Measurements from ENCODE around the gene GAL3ST3. TPM values are rescaled to one million over a fixed set of nuclear protein-coding genes. Genes with fewer than 3 reads are reported as not detected.

Gene GAL3ST3
- total RNA-seq, 1 experiment from 2014 or later, result not detected

GRCh38 chr11:66006134-66006890, 42.6 kb downstream of the GAL3ST3 start:
- in situ Hi-C loops (cut with HindIII; ENCODE audit: low pct_unique_long_range_greater_than_20kb, low sequenced_read_pairs), result no loop called here
- DNase-seq (ENCODE audit: low read depth), result no peak

- in situ Hi-C loops (cut with HindIII; ENCODE audit: low pct_unique_long_range_greater_than_20kb, low sequenced_read_pairs), result no loop called here
- DNase-seq (ENCODE audit: low read depth), result no peak
These were observed 44.8 kb downstream of the GAL3ST3 start for GRCh38 chr11:66004186-66004585.

- in situ Hi-C loops (cut with HindIII; ENCODE audit: low pct_unique_long_range_greater_than_20kb, low sequenced_read_pairs), result no loop called here
- DNase-seq (ENCODE audit: low read depth), result no peak
These were observed 45.7 kb downstream of the GAL3ST3 start for GRCh38 chr11:66003291-66003690.

GRCh38 chr11:66002648-66003225, 46.2 kb downstream of the GAL3ST3 start:
- in situ Hi-C loops (cut with HindIII; ENCODE audit: low pct_unique_long_range_greater_than_20kb, low sequenced_read_pairs), result no loop called here
- DNase-seq (ENCODE audit: low read depth), result peak; percentile 36

GRCh38 chr11:66001942-66002647, 46.9 kb downstream of the GAL3ST3 start, which contains the start of the genes BANF1 and EIF1AD:
Gene BANF1, plus strand, starts transcription at chr11:66002503. Its CDS starts 748 bp downstream, at chr11:66003251.
Gene EIF1AD, minus strand, starts transcription at chr11:66002157. Its CDS starts 1,768 bp downstream, at chr11:66000389.
- DNase-seq (ENCODE audit: low read depth), result peak; percentile 97
- in situ Hi-C loops (cut with HindIII; ENCODE audit: low pct_unique_long_range_greater_than_20kb, low sequenced_read_pairs), result no loop called here

GRCh38 chr11:65997286-65997685, 51.7 kb downstream of the GAL3ST3 start:
- DNase-seq (ENCODE audit: low read depth), result no peak
- in situ Hi-C loops (cut with HindIII; ENCODE audit: low pct_unique_long_range_greater_than_20kb, low sequenced_read_pairs), result no loop called here

GRCh38 chr11:65992056-65992455, 56.9 kb downstream of the GAL3ST3 start:
- in situ Hi-C loops (cut with HindIII; ENCODE audit: low pct_unique_long_range_greater_than_20kb, low sequenced_read_pairs), result no loop called here

More at GRCh38 chr11:65992056-65992455, 56.9 kb downstream of the GAL3ST3 start:
- no peak for DNase-seq (ENCODE audit: low read depth)

Other genes with a start within 250 kb of the GAL3ST3 start
- gene SNX32, start 215.2 kb downstream of the GAL3ST3 start, total RNA-seq (2014; rRNA removed; shearing (Covaris generic); ENCODE audit: low replicate concordance), result not detected in 2 replicates
- 1,200 and 1,265 TPM in 2 replicates for gene CFL1, start 191.0 kb downstream of the GAL3ST3 start, total RNA-seq (2014; rRNA removed; shearing (Covaris generic); ENCODE audit: low replicate concordance)
- 69.0 and 76.8 TPM in 2 replicates for gene MUS81, start 188.7 kb downstream of the GAL3ST3 start, total RNA-seq (2014; rRNA removed; shearing (Covaris generic); ENCODE audit: low replicate concordance)
- gene EFEMP2, start 176.4 kb downstream of the GAL3ST3 start, total RNA-seq (2014; rRNA removed; shearing (Covaris generic); ENCODE audit: low replicate concordance), result 0.75 and 5.2 TPM in 2 replicates
- not detected in 2 replicates for gene CTSW, start 169.3 kb downstream of the GAL3ST3 start, total RNA-seq (2014; rRNA removed; shearing (Covaris generic); ENCODE audit: low replicate concordance)
- 61.1 and 89.5 TPM in 2 replicates for gene FIBP, start 160.7 kb downstream of the GAL3ST3 start, total RNA-seq (2014; rRNA removed; shearing (Covaris generic); ENCODE audit: low replicate concordance)
- gene CCDC85B, start 158.5 kb downstream of the GAL3ST3 start, total RNA-seq (2014; rRNA removed; shearing (Covaris generic); ENCODE audit: low replicate concordance), result 82.6 and 121 TPM in 2 replicates
- gene FOSL1, start 148.8 kb downstream of the GAL3ST3 start, total RNA-seq (2014; rRNA removed; shearing (Covaris generic); ENCODE audit: low replicate concordance), result 67.3 and 80.4 TPM in 2 replicates
- gene C11orf68, start 130.1 kb downstream of the GAL3ST3 start, total RNA-seq (2014; rRNA removed; shearing (Covaris generic); ENCODE audit: low replicate concordance), result 12.7 and 36.3 TPM in 2 replicates
- 212 and 270 TPM in 2 replicates for gene DRAP1, start 129.7 kb downstream of the GAL3ST3 start, total RNA-seq (2014; rRNA removed; shearing (Covaris generic); ENCODE audit: low replicate concordance)
- not detected in 2 replicates for gene TSGA10IP, start 103.7 kb downstream of the GAL3ST3 start, total RNA-seq (2014; rRNA removed; shearing (Covaris generic); ENCODE audit: low replicate concordance)
- 28.1 and 68.3 TPM in 2 replicates for gene SART1, start 87.4 kb downstream of the GAL3ST3 start, total RNA-seq (2014; rRNA removed; shearing (Covaris generic); ENCODE audit: low replicate concordance)
- 35.4 and 53.9 TPM in 2 replicates for gene EIF1AD, start 47.0 kb downstream of the GAL3ST3 start, total RNA-seq (2014; rRNA removed; shearing (Covaris generic); ENCODE audit: low replicate concordance)
- 361 and 387 TPM in 2 replicates for gene BANF1, start 46.7 kb downstream of the GAL3ST3 start, total RNA-seq (2014; rRNA removed; shearing (Covaris generic); ENCODE audit: low replicate concordance)
- gene CST6, start 37.2 kb downstream of the GAL3ST3 start, total RNA-seq (2014; rRNA removed; shearing (Covaris generic); ENCODE audit: low replicate concordance), result not detected in 2 replicates
- 0.67 and 2.8 TPM in 2 replicates for gene CATSPER1, start 22.7 kb downstream of the GAL3ST3 start, total RNA-seq (2014; rRNA removed; shearing (Covaris generic); ENCODE audit: low replicate concordance)
- 191 and 216 TPM in 2 replicates for gene SF3B2, start 3.2 kb upstream of the GAL3ST3 start, total RNA-seq (2014; rRNA removed; shearing (Covaris generic); ENCODE audit: low replicate concordance)
- gene PACS1, start 21.1 kb upstream of the GAL3ST3 start, total RNA-seq (2014; rRNA removed; shearing (Covaris generic); ENCODE audit: low replicate concordance), result 4.2 and 15.9 TPM in 2 replicates
- gene KLC2, start 208.5 kb upstream of the GAL3ST3 start, total RNA-seq (2014; rRNA removed; shearing (Covaris generic); ENCODE audit: low replicate concordance), result 23.9 and 41.1 TPM in 2 replicates
- 55.4 and 56.1 TPM in 2 replicates for gene RAB1B, start 219.5 kb upstream of the GAL3ST3 start, total RNA-seq (2014; rRNA removed; shearing (Covaris generic); ENCODE audit: low replicate concordance)
- gene CNIH2, start 229.0 kb upstream of the GAL3ST3 start, total RNA-seq (2014; rRNA removed; shearing (Covaris generic); ENCODE audit: low replicate concordance), result 0.61 TPM in 1 of 2 replicates, not detected in the other
- 114 and 188 TPM in 2 replicates for gene YIF1A, start 240.0 kb upstream of the GAL3ST3 start, total RNA-seq (2014; rRNA removed; shearing (Covaris generic); ENCODE audit: low replicate concordance)
- gene TMEM151A, start 242.7 kb upstream of the GAL3ST3 start, total RNA-seq (2014; rRNA removed; shearing (Covaris generic); ENCODE audit: low replicate concordance), result not detected in 2 replicates

Data from Caki2 (cell line).